Nucleus accumbens (tissue), 56 donors: ENCODE results near the gene RPS6KA4.

Experiments
- DNase-seq, 56 donors: peaks; one replicate each; lab custom pipeline; 2025; lab: John Stamatoyannopoulos, UW

Gene RPS6KA4

GRCh38 chr11:64382586-64382985, 23.6 kb downstream of the RPS6KA4 start:
- no peak for DNase-seq

DNA sequence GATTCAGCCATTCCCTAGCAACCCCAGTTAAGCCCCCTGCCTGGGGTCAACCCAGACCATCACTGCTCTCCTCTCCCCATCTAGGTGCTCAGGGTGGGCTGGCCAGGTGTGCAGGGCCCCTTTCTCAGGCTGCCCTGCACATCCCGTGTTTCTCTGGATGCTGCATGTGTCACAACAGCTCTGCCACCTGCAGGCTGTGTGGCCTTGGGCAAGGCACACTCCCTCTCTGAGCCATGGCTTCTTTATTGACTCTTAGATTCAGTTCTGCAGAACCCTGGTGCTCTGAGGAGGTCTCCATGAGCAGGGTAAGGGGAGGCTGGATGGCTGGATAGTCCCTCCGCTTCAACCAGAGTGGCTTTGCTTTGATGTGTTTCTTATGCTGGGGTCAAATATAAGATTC, 24.6 kb downstream of the RPS6KA4 start:
- no peak for DNase-seq

DNA sequence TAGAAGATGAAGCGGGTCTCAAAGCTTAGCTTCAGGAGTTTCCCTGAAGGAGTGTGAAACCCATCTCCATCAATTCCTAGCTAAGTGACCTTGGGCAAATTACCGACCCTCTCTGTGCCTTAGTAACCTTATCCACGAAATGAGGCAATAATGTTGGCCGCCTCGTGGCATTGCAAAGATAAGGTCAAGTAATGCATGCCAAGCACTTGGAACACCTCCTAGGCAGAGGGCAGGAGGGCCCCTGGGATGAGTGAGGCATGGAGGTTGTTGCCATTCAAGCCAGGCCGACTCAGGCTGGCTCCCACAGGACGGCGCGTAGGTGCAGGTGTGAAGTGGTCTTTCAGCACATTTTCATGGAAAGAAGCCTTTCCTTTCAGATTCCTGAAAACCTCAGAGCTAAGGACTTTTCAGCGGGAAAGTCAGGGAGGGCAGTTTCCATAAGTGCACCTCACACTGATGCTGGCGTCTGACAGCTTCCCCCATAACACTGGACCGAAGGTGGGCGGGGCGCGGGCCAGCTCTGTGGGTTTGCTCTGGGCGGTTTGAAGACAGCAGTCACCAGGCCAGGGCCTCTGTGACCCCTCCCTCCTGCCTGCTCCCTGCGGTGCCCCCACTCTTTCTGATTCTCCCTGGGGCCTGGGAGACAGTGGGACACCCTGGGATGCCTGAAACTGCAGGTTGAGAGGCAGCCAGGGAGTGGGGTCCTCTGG, 25.2 kb downstream of the RPS6KA4 start:
- DNase-seq, result no peak

GRCh38 chr11:64384981-64385944, 26.3 kb downstream of the RPS6KA4 start:
- peak in 1 of 56 donors; percentile 27 for DNase-seq

- DNase-seq, result no peak
Observed at GRCh38 chr11:64385945-64386704, 27.2 kb downstream of the RPS6KA4 start.

DNA sequence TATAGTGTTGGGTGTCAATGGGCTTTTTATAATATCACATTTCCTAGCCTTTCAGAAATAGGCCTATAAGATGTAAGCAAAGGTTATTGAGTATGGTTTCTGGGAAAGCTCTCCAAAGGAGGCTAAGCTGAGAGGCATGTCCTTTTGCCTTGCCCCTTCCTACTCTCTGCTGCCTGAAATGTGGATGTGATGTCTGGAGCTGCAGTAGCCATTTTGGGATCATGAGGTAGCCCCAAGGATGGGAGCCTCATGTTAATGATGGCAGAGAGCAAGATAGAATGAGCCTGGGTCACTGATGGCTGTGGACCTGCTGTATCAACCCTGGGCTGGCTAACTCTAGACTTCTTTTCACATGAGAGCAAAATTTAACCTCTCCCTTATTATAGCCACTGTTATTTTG, 29.0 kb downstream of the RPS6KA4 start:
- DNase-seq, result no peak

GRCh38 chr11:64388894-64389293, 29.9 kb downstream of the RPS6KA4 start:
- no peak for DNase-seq

GRCh38 chr11:64389851-64390250, 30.9 kb downstream of the RPS6KA4 start:
- no peak for DNase-seq

DNA sequence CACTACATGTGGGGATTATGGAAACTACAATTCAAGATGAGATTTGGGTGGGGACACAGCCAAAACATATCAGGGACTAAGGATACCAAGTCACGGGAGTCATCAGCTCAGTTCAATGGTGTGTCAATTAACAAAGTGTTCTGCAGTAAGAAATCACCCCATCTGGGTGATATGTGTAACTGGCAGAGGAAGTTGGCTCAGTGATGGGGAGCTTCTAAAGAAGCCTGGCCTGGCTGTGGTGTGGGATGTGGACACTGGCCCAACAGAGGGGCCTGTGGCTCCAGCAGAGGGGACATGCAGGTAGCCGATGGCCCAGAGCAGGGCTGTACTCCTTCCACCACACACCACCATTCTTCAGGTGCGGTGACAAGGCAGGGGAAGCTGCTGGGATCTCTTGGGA, 31.6 kb downstream of the RPS6KA4 start:
- no peak for DNase-seq

DNA sequence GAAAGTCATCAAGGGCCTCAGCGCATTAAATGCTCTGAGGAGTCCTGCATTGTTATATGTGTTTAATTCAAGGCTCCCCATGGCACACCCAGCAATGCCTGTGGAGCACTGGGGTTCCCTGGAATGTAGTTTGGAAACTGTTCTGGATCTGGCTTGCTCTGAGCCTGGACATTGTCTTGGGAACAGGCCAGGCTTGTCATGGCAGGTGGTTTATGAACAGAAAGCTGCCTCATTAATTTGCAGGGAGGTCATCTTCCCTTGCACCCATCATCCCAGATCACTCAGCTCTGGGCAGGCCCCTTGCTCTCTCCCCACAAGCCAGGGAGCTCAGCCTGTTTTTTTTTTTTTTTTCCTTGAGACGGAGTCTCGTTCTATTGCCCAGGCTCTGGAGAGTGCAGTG, 32.9 kb downstream of the RPS6KA4 start:
- no peak for DNase-seq

DNA sequence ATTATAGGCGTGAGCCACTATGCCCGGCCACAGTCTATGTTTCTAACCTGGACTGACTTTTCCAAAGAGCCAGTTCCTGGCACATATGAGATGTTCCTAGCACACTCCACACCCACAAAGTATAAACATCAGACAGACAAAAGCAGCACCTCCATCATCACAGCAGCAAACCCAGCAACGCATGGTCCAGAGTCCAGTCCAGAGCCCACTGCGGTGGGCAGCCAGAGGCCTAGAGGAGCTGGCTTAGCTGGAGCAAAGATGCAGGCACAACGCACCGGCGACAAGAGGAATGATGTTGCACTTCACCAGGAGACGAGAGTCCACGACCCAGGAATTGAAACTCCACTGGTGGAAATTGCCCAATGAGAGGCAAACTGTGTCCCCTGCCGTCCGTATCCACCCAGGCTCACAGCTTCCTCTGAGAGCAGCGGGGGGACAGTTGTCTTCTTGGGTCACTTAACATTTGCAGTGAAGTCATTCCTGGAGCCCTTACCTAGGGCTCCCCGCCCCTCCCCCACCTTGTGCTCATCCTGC, 36.6 kb downstream of the RPS6KA4 start:
- DNase-seq, result peak in 1 of 56 donors; percentile 37

DNA sequence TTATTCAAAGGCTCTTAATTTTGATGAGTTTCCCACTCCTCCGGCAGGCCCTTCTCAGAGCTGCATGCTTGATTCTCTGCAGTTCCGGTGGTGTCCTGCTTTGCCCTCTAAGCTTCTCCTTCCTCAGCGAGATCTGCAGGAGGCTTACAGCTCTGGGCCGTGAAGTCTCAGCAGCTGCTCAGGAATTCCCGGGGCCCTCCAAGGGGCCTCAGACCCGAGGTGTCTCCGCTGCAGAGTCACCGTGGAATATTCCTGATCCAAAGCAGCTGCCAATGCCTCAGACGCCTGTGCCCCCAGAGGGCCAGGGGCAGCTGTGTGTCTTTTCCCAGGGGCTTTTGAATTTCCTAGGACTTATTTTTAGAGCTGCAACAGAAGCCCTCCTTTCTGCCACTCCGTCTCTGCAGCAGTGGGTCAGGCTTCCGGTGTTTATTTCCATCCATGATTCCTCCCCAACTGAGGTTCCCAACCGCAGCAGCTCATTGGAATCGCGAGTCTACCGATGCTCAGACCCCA, 37.2 kb downstream of the RPS6KA4 start:
- DNase-seq, result no peak

DNA sequence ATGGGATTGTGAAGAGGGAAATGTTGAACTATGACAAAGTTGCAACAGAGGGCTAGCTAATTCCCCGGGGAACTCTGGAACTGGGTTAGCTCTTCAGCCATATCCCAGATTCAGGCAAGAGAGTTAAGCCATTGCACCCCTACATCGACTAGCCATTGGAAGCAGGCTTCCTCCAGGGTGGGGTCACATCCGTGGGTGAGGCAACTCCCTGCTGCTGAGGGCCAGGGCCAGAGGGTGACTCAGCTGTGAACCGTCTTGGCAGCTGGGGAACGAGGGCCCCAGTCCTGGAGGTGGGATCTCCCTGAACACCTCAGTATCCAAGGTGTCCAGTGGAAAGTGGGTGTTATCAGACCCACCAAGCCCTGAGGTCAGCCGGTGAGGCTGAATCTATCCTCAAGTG, 41.1 kb downstream of the RPS6KA4 start:
- DNase-seq, result no peak

GRCh38 chr11:64400667-64401066, 41.7 kb downstream of the RPS6KA4 start:
- DNase-seq, result no peak

- DNase-seq, result no peak
Observed at GRCh38 chr11:64401775-64402174, 42.8 kb downstream of the RPS6KA4 start.

GRCh38 chr11:64403106-64403505, 44.1 kb downstream of the RPS6KA4 start:
- no peak for DNase-seq

GRCh38 chr11:64406221-64406946, 47.4 kb downstream of the RPS6KA4 start:
- DNase-seq, result peak in 3 of 56 donors; percentile 10 to 12 (median 12)

- DNase-seq, result no peak
Observed at GRCh38 chr11:64407221-64407620, 48.3 kb downstream of the RPS6KA4 start.

DNA sequence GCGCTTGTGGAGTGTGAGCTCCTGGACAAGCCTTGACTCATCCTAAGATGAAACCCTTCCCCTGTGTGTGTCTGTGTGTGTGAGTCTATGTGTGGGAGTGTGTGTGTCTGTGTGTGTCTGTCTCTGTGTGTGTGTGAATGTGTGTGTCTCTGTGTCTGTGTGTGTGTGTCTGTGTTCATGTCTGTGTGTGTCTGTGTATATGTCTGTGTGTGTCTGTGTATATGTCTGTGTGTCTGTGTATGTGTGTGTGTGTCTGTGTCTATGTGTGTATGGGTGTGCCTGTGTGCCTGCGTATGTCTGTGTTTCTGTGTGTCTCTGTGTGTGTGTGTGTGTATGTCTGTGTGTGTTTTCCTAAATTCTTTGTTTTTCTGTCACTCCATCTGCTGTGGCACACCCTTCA, 48.7 kb downstream of the RPS6KA4 start:
- DNase-seq, result no peak

DNA sequence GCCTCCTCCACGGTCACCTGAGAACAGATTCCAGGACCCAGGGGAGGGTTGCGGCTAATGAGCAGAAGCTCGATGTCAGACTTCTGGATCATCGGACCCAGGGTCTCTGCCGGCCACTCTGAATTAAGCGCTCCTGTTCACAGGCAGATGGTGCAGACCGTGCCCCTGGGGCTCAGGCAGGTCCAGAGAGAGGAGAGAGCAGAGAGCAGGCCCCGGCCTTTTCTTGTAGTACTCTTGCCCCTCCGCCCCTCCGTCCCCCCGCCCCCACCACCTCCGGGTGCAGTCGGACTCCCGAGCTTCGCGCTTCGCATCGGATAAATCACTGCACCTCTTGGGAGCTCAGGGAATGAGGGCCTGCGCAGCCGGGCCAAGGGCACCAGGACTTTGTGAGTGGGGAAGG, 50.3 kb downstream of the RPS6KA4 start:
- DNase-seq, result no peak
